Activated CD8-positive, alpha-beta memory T cell treated with anti-CD3 and anti-CD28 coated beads, Interleukin-2, amount 50 U/mL, for 24 hours (primary cell): Measurements from ENCODE around the gene DAZ2.
"Not testable (repeated sequence)": the region's sequence is repeated elsewhere in the genome, so short reads cannot be mapped to it uniquely, and the experiment has no call there.

Experiments used
- DNase-seq: peaks from one replicate; pipeline ENCODE4 v3.0.0-alpha.2; 2020; ENCODE audit errors: extremely low read depth

Gene DAZ2

DNA sequence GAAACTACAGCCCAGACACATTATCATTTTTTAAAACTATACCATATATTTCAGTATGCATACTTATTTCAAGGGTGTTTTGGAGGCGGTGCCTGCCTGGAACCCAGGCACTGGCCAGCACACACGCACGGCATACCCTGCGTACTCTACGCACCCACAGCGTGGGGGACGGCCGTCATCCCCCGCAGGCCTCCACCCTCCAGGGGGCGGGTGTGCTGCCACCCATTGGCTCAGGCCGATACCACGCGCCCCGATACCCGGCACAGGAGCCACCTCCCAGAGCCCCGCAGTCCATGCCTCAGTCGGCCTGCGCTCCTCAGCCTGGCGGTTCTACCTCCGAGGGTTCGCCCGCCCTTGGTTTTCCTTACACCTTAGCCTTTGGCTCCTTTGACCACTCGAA, at the start of gene DAZ2:
TSS of gene DAZ2 (plus strand) at position 301 of the 400 bp plus-strand sequence. CDS start 208 bp downstream, outside the sequence.
- DNase-seq = not testable (repeated sequence)

GRCh38 chrY:23198908-23199307, 20.4 kb upstream of the DAZ2 start, which contains the start of gene DAZ1:
Gene DAZ1, minus strand, starts transcription at chrY:23199008. Its CDS starts 208 bp downstream, at chrY:23198800.
- DNase-seq = not testable (repeated sequence)

DNA sequence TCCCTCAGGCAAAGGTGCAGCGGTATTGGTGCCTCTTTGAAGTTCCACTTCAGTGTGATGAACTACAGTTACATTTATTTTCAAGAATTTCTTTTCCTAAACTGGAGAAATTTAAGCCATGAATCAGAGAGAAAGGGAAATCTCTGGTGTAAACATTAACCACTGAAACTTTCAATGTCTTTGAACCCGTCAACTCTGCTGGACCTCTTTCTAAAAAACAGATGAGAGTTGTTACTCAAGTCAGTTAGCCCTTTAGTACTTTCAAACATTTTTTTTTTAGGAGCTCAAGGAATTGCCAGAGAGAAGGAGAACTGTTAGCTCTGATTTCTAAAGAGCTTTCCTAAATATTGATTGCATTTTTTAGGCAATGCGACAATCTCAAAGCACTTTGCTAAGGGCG, 11.9 kb upstream of the DAZ2 start:
- DNase-seq = not testable (repeated sequence)

- DNase-seq = not testable (repeated sequence)
Measured at GRCh38 chrY:23209802-23210495, 9.4 kb upstream of the DAZ2 start.

GRCh38 chrY:23210681-23211080, 8.7 kb upstream of the DAZ2 start:
- not testable (repeated sequence) for DNase-seq
